ENCODE data around the gene NUP155.
A peak's percentile ranks its signal among the peaks of the same experiment; 100 is the strongest.
"Not testable (repeated sequence)": the region's sequence is repeated elsewhere in the genome, so short reads cannot be mapped to it uniquely, and the experiment has no call there.

NUP155 gene

GRCh38 chr5:37272511-37272910 is 98.4 kb downstream of the NUP155 start:
- DNase-seq, result no peak

GRCh38 chr5:37268100-37268499 is 102.8 kb downstream of the NUP155 start:
- DNase-seq, result not testable (repeated sequence)

DNA sequence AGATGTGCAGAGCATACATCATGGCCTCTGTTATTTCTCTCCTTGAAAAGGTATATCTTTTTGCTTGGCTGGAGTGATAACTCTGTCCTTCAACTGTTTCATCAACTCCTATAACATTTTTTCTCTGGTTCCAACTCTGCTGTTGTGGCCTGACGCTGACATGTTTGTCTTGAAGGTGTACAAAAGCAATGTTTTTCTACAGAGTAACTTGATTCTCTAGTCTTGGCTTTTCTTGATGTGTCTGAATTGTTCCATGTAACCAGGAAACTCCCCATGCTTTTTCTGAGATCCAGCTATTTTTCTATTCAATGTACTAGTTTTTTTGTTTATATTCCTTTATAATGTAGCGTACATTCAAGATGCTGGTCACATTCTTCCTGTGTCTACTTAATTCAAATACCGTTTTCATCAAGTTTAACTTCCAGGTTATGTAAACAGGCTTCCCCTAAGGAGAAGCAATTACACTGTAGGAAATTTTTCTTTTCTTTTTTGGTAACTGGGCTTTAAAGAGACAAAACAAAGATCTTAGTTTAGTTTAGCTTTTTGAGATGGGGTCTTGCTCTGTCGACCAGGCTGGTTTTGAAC is 115.0 kb downstream of the NUP155 start:
- DNase-seq, result no peak

DNA sequence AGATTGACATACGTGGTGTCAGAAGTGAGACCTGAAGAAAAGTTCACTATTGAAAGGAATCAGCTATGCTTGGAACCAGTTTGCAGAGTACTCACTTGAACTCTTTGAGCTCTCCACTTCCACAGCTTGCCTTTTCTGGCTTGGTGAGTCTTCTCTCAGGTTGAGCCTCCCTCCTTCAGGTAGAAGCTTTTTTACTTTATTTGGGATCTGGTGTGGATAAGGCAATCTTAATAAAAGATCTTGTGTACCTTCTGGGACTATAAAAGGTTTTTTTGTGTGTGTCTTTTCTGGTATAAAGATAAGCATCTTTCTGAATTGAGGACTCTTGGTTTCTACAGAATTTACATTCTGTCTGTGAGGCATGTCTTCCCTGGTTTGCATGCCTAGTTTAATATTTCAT is 116.3 kb downstream of the NUP155 start:
- no peak for DNase-seq

- DNase-seq, result no peak
Measured at GRCh38 chr5:37251665-37252064, 119.2 kb downstream of the NUP155 start.

GRCh38 chr5:37249815-37250164 is 121.1 kb downstream of the NUP155 start:
- DNase-seq, result no peak

DNA sequence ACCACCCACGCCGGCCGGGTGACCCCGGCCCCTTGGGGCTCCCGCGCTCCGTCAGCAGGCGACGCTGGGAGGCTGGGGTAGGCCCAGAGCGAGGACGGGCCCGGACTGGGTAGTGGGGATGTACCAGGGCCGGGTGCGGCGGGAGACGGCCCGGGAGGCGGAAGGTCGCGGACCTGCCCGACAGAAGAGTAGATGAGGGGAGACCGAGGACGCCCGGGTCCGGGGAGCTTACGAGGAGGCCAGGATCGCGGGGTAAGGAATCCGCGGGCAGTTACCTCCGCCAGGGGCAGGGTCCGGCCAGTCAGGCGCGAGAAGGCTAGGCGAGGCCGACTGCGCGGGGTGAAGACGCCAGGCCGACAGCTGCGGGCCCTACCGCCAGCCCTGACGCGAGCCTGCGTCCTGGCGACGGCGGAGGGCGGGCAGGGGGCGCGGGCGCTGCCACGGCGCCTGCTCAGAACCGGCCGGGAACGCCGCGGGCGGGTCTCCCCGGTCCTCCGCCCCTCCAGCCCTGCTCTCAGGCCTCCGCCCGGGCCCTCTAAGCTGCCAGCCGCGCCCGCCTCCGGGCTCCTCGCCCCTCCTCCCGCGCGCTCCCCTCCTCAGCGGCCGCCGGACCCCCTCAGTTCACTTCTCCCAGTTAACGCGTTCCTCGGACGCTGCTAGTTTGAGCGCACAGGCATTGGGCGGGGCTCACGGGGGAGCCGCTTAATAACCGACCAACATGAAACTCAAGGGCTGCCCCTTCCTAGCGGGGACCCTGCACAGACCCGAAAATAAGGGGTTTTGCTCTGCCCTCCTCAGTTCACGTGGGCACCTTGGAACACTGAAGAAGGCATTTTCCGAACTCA is 121.7 kb downstream of the NUP155 start, which contains the start of gene CPLANE1:
Gene CPLANE1, minus strand, starts transcription at position 407 of the 845 bp plus-strand sequence. CDS start 1,678 bp downstream, outside the sequence.
- peak; percentile 83 for DNase-seq

GRCh38 chr5:37248421-37248969 is 122.4 kb downstream of the NUP155 start:
- no peak for DNase-seq

- no peak for DNase-seq
Measured at GRCh38 chr5:37247496-37247895, 123.4 kb downstream of the NUP155 start.

GRCh38 chr5:37247036-37247435 is 123.9 kb downstream of the NUP155 start:
- no peak for DNase-seq
